ENCODE measurements around the gene PRELP. TPM values are rescaled to one million over a fixed set of nuclear protein-coding genes. Genes with fewer than 3 reads are reported as not detected.

The PRELP gene
- total RNA-seq, 3 donors from 2014 or later = 27.4 to 132 (median 42.0) TPM

- no peak overlapping the region for H3K27ac ChIP-seq
- H3K36me3 ChIP-seq = no peaks in the 10 kb centered on the region
- no peak for DNase-seq (ENCODE audit: low spot score in 2 of 2)
- intact Hi-C loops (cut with DNase I; ENCODE audit: low total_unique reads) = no loop called here
- no peak overlapping the region for H3K4me3 ChIP-seq
- H3K27me3 ChIP-seq = no peaks in the 10 kb centered on the region
- no peaks in the 10 kb centered on the region for H3K4me1 ChIP-seq
- no peak for TF ChIP-seq POLR2A (IDR thresholded peaks at IDR 0.05)
- TF ChIP-seq POLR2AphosphoS5 (IDR thresholded peaks at IDR 0.05) = no peak
- TF ChIP-seq, protein P1, sequence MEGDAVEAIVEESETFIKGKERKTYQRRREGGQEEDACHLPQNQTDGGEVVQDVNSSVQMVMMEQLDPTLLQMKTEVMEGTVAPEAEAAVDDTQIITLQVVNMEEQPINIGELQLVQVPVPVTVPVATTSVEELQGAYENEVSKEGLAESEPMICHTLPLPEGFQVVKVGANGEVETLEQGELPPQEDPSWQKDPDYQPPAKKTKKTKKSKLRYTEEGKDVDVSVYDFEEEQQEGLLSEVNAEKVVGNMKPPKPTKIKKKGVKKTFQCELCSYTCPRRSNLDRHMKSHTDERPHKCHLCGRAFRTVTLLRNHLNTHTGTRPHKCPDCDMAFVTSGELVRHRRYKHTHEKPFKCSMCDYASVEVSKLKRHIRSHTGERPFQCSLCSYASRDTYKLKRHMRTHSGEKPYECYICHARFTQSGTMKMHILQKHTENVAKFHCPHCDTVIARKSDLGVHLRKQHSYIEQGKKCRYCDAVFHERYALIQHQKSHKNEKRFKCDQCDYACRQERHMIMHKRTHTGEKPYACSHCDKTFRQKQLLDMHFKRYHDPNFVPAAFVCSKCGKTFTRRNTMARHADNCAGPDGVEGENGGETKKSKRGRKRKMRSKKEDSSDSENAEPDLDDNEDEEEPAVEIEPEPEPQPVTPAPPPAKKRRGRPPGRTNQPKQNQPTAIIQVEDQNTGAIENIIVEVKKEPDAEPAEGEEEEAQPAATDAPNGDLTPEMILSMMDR (IDR thresholded peaks at IDR 0.05) = no peak
- no peaks in the 10 kb centered on the region for H3K9me3 ChIP-seq
Observed at GRCh38 chr1:203453616-203454015, 22.0 kb upstream of the PRELP start.

GRCh38 chr1:203454986-203455471 lies 20.6 kb upstream of the PRELP start:
- DNase-seq (ENCODE audit: low spot score in 2 of 2) = no peak
- no peaks in the 10 kb centered on the region for H3K27me3 ChIP-seq
- no peak overlapping the region for H3K27ac ChIP-seq
- H3K36me3 ChIP-seq = no peaks in the 10 kb centered on the region
- no peaks in the 10 kb centered on the region for H3K9me3 ChIP-seq
- intact Hi-C loops (cut with DNase I; ENCODE audit: low total_unique reads) = no loop called here
- H3K4me3 ChIP-seq = no peak overlapping the region
- TF ChIP-seq, protein P1 (IDR thresholded peaks at IDR 0.05) = no peak
- TF ChIP-seq POLR2AphosphoS5 (IDR thresholded peaks at IDR 0.05) = no peak
- TF ChIP-seq POLR2A (IDR thresholded peaks at IDR 0.05) = no peak
- H3K4me1 ChIP-seq = no peaks in the 10 kb centered on the region

DNA sequence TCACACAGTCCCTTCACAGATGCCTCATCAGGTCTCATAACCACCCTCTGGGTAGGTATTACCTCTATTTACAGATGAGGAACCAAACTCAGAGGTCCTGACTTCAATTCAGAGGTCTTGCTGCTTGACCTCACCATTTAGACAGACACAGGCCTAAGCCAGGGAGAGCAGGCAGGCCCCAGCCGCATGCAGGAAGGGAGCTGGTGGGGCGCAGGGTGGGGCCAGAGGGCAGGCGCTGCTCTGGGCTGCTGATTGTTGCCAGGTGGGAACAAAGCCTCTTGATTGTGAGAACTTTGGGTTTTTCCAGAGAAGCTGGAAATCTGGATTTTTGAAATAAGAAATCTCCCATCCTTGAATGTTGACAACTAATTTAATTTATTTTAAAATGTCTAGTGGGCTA lies 19.9 kb upstream of the PRELP start:
- Histone ChIP-seq H3K27ac (no peak overlapping the region), H3K9me3 (no peaks in the 10 kb centered on the region), H3K36me3 (no peaks in the 10 kb centered on the region), H3K27me3 (no peaks in the 10 kb centered on the region), H3K4me1 (no peaks in the 10 kb centered on the region), H3K4me3 (no peak overlapping the region)
- no peak for TF ChIP-seq POLR2AphosphoS5 (IDR thresholded peaks at IDR 0.05)
- TF ChIP-seq POLR2A (IDR thresholded peaks at IDR 0.05) = no peak
- TF ChIP-seq, protein P1 (IDR thresholded peaks at IDR 0.05) = no peak
- intact Hi-C loops (cut with DNase I; ENCODE audit: low total_unique reads) = no loop called here
- DNase-seq (ENCODE audit: low spot score in 2 of 2) = no peak

DNA sequence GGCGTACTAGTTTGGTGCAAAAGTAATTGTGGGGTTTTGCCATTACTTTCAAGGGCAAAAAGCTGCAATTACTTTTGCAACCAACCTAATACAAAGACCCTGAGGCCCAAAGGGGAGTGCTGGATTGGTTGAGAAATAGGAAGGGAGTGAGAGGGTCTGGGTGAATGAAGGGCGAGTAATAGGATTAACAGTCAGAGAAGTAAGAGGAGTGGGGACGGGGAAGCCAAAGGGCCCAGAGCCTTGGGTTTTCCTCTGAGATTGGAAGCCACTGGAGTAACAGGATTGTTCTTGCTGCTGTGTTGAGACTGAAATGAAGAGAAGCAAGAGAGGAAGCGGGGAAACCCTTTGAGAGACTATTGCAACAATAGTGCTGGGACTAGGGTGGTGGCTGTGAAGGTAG lies 19.0 kb upstream of the PRELP start:
- intact Hi-C loops (cut with DNase I; ENCODE audit: low total_unique reads) = no loop called here
- H3K27ac ChIP-seq = no peak overlapping the region
- DNase-seq (ENCODE audit: low spot score in 2 of 2) = no peak
- no peak for TF ChIP-seq POLR2AphosphoS5 (IDR thresholded peaks at IDR 0.05)
- TF ChIP-seq, protein P1 (IDR thresholded peaks at IDR 0.05) = no peak
- no peak for TF ChIP-seq POLR2A (IDR thresholded peaks at IDR 0.05)
- H3K36me3 ChIP-seq = no peaks in the 10 kb centered on the region
- no peak overlapping the region for H3K4me3 ChIP-seq
- H3K4me1 ChIP-seq = no peaks in the 10 kb centered on the region
- H3K27me3 ChIP-seq = no peaks in the 10 kb centered on the region
- H3K9me3 ChIP-seq = no peaks in the 10 kb centered on the region

- TF ChIP-seq POLR2AphosphoS5 (IDR thresholded peaks at IDR 0.05) = no peak
- no peak for TF ChIP-seq POLR2A (IDR thresholded peaks at IDR 0.05)
- TF ChIP-seq, protein P1 (IDR thresholded peaks at IDR 0.05) = no peak
Observed at GRCh38 chr1:203458078-203458477, 17.5 kb upstream of the PRELP start.

More at GRCh38 chr1:203458078-203458477, 17.5 kb upstream of the PRELP start:
- intact Hi-C loops (cut with DNase I; ENCODE audit: low total_unique reads) = no loop called here
- no peak for DNase-seq (ENCODE audit: low spot score in 2 of 2)
- no peaks in the 10 kb centered on the region for H3K4me1 ChIP-seq
- no peak overlapping the region for H3K4me3 ChIP-seq
- no peak overlapping the region for H3K27ac ChIP-seq
- no peaks in the 10 kb centered on the region for H3K27me3 ChIP-seq
- no peaks in the 10 kb centered on the region for H3K9me3 ChIP-seq
- no peaks in the 10 kb centered on the region for H3K36me3 ChIP-seq

Data from breast epithelium (tissue), 4 donors.